IPS-18c (cell line): ENCODE measurements around the gene GASK1A.
"Not testable (repeated sequence)": the region's sequence is repeated elsewhere in the genome, so short reads cannot be mapped to it uniquely, and the experiment has no call there.

Experiments used
- H3K4me3 ChIP-seq: 2 replicates; pipeline ENCODE4 v1.7.0; 2013; ENCODE audit warnings: low read depth, mild to moderate bottlenecking, low read length, moderate library complexity; ENCODE audit not compliant: insufficient read depth
- H3K9me3 ChIP-seq: one replicate; pipeline ENCODE4 v1.6.1; 2013; ENCODE audit warnings: mild to moderate bottlenecking, low read length, moderate library complexity; ENCODE audit not compliant: control insufficient read depth, insufficient read depth

The GASK1A gene

DNA sequence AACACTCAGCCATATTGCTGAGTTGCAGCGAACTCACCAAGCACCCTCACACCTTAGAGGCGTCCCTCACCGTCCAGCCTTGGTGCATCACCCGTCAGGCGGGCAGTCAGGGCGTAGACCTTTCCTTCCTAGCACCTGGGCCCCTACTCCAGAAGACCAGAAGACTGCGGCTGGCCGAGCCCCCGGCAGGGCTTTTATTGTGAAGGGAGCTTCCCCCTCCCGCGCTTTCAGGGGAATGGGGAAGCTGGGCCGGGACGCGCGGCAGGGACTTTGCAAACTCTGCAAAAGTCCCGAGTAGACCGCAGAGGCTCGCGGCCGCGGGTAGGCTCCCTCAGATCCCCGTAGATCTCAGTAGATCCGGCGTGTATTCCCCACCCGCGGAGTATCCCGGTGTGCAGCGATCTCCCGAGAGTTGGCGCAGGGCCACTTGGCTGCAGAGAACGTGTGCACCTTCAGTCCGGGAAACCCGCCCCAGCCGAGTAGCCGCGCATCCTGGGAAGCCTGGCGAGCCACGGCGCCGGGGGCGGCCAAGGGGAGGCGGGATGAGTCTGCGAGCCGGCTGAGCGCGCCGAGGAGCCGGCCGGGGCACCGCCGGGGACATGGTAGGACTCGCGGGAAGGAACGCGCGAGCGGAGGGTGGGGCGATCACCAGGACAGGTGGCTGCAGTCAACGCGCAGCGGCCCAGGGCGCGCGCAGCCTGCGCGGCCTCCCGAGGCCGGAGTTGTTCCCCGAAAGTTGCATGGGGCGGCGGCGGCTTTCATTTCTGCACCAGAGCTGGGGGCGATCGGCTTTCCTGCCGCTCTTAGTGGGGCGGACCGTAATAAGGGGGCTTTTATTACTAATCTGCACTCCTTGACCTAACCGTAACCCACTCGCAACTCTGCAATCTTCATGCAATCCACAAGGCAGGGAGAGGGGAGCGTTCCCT, at the start of gene GASK1A:
Gene GASK1A, plus strand, starts transcription at position 268 of the 929 bp plus-strand sequence. Its CDS starts 332 bp downstream, at position 600.
- Histone ChIP-seq H3K4me3 (peak within 1 kb of the TSS; percentile 84), H3K9me3 (peaks cover 5% of the 10 kb centered on the region)

- Histone ChIP-seq H3K4me3 (no peak overlapping the region), H3K9me3 (no peaks in the 10 kb centered on the region)
Measured at GRCh38 chr3:42934111-42934510, 45.0 kb upstream of the GASK1A start.

DNA sequence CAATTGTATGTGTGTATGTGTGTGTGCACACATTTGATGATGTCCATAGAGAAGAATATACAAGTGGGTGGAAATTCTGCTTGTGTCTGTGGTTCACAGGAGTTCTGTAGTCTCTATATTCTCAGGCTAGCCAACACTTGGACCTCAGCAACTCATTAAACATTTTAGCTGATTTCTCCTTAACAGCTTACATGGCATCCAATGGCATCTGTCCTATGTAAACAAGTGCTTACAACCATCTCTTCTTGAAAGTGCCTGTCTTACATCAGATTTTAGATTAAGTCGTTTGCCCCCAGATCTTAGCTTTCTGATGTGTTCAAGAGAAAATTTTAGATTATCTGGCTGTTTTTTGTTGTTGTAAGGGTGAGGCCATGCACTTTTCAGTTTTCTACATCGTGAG, 44.2 kb upstream of the GASK1A start:
- H3K4me3 ChIP-seq: no peak overlapping the region
- H3K9me3 ChIP-seq: no peaks in the 10 kb centered on the region

DNA sequence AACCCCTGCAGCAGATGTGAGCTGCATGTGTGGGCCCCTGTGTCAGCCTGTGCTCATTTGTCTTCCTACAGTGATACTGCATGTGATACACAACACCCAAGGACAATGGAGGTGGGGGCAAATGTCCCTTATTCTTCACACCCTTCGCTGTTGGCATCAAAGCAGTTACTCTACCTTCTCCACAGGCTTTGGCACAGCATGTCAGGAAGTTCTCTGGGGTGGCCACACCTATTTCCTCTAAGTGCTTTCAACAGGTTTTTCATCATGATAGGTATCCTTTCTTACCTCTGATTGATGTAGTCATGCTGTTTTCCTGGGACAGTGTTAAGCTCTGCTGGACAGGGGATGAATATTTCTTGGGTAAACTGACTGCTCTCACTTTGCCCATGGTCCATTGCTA, 43.6 kb upstream of the GASK1A start:
- no peak overlapping the region for H3K4me3 ChIP-seq
- H3K9me3 ChIP-seq: no peaks in the 10 kb centered on the region

DNA sequence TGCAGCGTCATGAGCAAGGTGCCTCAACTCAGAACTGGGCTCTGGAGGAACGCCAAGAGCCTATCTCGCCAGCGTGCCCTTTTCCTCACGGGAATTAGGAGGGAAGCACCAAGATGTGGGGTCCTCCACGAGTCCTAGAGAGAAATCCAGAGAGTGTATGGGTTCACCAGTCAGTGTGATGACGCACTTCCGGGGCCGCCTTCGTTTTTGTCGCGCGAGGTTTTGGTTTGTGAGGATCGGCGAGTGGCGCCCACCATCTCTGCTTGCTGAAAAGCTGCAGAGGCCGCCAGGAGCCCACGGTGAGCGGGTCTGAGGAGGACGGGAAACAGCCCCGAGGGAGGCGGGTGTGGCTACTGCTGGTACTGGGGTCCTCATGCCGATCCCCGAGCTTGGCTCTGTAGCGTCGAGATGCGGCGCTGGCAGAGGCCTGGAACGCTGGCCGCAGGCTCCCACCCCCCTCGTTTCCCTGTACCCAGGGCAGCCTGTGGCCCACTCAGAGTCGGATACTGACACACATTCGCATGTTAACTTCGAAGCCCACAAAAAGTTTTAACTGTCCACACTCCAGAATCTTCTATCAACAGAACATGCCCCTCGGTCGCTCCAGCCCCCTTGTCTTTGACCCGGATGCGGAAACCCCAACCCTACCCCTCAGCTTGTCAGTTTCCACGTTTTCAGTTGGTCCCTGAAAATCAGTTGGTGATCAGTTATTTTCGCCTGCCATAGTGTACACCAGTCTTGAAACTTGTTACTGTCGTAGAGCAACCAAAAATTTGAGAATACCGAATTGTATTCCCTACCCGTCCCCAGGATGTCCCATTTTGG, 42.7 kb upstream of the GASK1A start:
- Histone ChIP-seq H3K9me3 (no peaks in the 10 kb centered on the region), H3K4me3 (no peak overlapping the region)

GRCh38 chr3:42937334-42937733, 41.8 kb upstream of the GASK1A start:
- no peak overlapping the region for H3K4me3 ChIP-seq

GRCh38 chr3:42942693-42943092, 36.4 kb upstream of the GASK1A start:
- H3K9me3 ChIP-seq: no peaks in the 10 kb centered on the region

More at GRCh38 chr3:42937334-42937733, 41.8 kb upstream of the GASK1A start:
- H3K9me3 ChIP-seq: no peaks in the 10 kb centered on the region

DNA sequence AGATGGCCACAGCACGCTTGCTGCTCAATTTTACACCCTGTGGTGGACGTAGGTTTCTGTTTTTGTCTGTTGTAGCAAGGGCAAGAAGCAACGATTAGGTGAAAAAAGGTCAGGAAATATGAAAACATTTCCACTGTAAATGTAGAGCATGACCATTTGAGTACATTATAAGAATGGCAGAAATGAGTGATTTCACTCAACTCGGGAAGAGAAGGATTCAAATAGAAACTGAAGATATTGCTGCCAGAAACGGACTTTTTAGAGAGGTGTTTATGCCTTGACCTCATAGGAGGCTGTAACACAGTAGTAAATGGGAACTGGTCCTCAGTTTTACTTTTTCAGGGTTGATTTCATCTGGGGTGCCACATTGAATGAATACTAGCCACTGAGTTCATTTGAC, 33.1 kb upstream of the GASK1A start:
- Histone ChIP-seq H3K9me3 (no peaks in the 10 kb centered on the region), H3K4me3 (no peak overlapping the region)

More at GRCh38 chr3:42942693-42943092, 36.4 kb upstream of the GASK1A start:
- no peak overlapping the region for H3K4me3 ChIP-seq

DNA sequence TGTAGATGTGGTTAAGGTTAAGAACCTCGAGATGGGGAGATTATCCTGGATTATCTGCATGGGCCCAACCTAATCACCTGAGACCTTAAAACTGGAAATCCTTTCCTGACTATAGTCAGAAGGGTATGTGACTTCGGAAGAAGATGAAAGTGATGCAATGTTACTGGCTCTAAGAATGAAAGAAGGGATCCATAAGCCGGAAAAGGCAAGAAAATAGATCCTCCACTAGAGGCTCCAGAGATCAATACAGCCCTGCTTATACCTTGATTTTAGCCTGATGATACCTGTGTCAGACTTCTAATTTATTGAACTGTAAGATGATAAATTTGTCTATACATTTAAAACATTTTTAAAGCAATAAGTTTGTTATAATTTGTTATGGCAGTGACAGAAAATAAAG, 21.5 kb upstream of the GASK1A start:
- H3K4me3 ChIP-seq: no peak overlapping the region
- H3K9me3 ChIP-seq: no peaks in the 10 kb centered on the region

DNA sequence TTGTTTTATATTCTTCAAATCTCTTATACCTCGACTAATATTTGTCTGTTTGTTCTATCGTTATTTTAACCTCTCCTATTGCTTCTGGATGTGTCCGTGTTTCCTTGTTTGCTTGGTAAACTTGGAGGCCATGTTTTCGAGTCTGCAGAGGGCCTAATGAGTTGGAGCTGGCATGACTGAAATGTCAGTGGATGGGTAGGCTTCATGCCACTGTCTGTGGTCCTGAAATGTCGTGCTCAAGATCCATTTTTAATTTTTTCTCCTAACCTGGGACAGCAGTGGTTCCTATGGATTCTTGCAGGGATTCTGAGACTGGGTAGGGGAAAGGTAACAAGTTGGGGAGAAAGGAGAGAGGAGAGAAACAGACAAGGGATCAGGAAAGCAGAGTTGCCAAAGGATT, 18.8 kb upstream of the GASK1A start:
- Histone ChIP-seq H3K9me3 (no peaks in the 10 kb centered on the region), H3K4me3 (no peak overlapping the region)

- H3K4me3 ChIP-seq: no peak overlapping the region
Measured at GRCh38 chr3:42960786-42961185, 18.3 kb upstream of the GASK1A start.

DNA sequence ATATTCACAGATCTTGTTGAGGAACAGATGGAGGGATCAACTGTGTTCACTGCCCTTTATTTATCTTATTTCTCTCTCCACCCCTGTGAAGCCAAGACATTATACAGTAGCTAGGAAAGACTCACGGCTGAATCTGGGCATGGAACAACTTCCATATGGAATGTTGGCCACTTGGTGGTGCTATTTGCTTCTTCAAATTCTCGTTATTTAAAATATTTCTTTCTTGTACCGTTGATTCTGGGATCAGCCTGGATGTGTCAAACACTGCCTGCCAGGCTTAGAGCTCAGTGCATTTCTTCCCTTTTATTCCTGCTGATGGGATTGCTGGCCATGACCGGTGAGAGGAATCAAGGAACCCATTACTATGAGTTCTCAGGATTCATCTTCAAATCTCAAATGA, 17.5 kb upstream of the GASK1A start:
- H3K4me3 ChIP-seq: no peak overlapping the region
- no peaks in the 10 kb centered on the region for H3K9me3 ChIP-seq

More at GRCh38 chr3:42960786-42961185, 18.3 kb upstream of the GASK1A start:
- no peaks in the 10 kb centered on the region for H3K9me3 ChIP-seq

GRCh38 chr3:42963269-42963668, 15.8 kb upstream of the GASK1A start:
- no peaks in the 10 kb centered on the region for H3K9me3 ChIP-seq
- H3K4me3 ChIP-seq: no peak overlapping the region

GRCh38 chr3:42964266-42964665, 14.8 kb upstream of the GASK1A start:
- no peak overlapping the region for H3K4me3 ChIP-seq
- no peaks in the 10 kb centered on the region for H3K9me3 ChIP-seq

DNA sequence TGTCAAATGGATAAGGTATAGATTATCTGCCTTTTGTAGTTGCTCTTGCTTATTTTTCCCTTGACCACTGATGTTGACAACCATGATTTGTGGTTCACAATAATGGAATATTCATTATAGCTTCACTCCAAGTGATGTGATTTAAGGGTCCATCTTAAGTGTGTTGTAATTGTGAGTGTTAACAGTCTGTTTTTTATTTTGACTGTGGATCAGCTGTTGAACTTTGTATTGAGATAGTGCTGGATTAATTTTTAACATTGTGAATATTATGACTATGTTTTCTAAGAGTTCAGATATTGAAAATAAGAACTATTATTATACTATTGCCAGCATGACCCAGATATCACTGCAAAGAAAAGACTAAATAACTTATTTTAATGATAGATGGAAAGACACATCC, 8.6 kb upstream of the GASK1A start:
- Histone ChIP-seq H3K4me3 (no peak overlapping the region), H3K9me3 (peaks cover 5% of the 10 kb centered on the region)

DNA sequence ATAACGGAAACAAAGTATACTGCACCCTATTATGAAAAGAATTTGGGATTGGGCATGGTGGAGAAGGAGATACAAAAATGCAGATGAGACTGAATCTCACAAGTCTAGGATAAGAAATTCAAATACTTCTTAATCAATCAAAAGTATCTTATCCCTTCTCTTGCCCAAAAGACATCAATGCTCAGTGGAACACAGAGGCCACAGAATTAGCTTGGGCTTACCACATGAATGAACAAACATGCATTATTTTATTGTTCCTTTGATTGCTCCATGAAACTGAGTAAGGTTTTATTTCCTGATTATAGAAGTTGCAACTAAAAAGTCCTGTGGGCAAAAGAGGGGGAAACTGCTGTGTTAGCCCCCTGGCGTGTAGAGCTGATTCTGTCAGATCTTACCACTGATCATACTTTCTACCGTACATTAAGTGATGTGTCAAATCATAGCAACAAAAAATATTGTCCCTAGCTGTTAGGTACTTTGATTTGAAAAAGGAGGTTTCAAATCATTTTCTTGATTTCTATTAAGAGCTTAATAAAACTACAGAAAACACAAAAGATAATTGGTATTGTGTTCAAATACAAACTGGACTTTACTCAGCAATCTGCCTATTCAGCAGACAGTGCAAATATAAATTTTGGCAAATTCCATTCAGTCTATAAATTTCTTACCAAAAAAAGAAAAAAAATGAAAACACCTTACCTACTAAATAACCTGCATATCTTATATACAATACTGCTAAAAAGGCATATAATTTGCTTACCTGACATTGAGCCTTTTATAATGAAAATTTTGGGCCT, 7.9 kb upstream of the GASK1A start:
- Histone ChIP-seq H3K9me3 (peaks cover 10% of the 10 kb centered on the region), H3K4me3 (no peak overlapping the region)

DNA sequence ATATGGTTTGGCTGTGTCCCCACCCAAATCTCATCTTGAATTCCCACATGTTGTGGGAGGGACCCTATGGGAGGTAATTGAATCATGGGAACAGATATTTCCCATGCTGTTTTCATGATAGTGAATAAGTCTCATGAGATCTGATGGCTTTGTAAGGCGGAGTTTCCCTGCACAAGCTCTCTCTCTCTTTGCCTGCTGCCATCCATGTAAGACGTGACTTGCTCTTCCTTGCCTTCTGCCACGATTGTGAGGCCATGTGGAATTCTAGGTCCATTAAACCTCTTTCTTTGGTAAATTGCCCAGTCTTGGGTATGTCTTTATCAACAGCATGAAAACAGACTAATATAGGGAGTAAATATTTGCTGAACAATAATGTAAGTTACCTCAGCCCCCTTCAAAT, 4.2 kb upstream of the GASK1A start:
- not testable (repeated sequence) for H3K9me3 ChIP-seq, H3K4me3 ChIP-seq
